GM12874 (cell line): ENCODE measurements around the gene P4HA1.

Source experiments
- TF ChIP-seq, protein P1 (sequence below): IDR thresholded peaks from 2 replicates; pipeline ENCODE4 v1.5.1; 2011; ENCODE audit warnings: low read depth, mild to moderate bottlenecking, control low read depth, low read length, moderate library complexity; ENCODE audit not compliant: insufficient read depth

The P4HA1 gene

DNA sequence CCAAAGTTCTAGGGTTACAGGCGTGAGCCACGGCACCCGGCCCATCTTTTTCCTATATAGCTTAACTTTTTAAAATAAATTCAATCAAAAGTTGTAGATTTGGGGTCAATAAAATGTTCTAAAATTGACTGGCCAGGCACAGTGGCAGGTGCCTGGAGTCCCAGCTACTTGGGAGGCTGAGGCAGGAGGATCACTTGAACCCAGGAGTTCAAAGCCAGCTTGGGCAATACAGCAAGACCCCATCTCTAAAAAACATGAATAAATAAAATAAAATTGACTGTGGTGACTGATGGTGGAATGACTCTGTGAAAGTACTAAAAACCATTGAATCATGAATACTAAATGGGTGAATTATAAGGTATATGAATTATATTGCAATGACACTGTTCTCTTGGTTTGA is 20.8 kb downstream of the P4HA1 start:
- TF ChIP-seq, protein P1, sequence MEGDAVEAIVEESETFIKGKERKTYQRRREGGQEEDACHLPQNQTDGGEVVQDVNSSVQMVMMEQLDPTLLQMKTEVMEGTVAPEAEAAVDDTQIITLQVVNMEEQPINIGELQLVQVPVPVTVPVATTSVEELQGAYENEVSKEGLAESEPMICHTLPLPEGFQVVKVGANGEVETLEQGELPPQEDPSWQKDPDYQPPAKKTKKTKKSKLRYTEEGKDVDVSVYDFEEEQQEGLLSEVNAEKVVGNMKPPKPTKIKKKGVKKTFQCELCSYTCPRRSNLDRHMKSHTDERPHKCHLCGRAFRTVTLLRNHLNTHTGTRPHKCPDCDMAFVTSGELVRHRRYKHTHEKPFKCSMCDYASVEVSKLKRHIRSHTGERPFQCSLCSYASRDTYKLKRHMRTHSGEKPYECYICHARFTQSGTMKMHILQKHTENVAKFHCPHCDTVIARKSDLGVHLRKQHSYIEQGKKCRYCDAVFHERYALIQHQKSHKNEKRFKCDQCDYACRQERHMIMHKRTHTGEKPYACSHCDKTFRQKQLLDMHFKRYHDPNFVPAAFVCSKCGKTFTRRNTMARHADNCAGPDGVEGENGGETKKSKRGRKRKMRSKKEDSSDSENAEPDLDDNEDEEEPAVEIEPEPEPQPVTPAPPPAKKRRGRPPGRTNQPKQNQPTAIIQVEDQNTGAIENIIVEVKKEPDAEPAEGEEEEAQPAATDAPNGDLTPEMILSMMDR, result no peak

DNA sequence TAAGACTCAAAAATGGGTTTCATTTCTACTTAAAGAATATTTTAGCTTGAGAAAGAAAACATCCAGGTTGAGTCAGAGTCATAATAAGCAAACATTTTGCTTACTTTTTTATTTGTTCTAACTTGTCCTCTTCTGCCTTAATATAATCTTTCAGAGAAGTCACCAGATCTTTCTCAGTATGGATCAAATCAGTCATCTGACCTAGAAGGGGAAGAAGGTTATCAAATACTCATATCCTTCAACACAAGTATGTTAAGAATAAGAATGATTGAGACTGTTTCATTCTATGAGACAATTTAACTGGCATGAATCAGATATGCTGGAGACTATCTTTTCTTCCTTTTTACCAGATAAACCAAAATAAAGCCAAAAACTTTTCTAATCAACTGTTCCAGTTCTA is 23.0 kb downstream of the P4HA1 start:
- TF ChIP-seq, protein P1, result no peak

DNA sequence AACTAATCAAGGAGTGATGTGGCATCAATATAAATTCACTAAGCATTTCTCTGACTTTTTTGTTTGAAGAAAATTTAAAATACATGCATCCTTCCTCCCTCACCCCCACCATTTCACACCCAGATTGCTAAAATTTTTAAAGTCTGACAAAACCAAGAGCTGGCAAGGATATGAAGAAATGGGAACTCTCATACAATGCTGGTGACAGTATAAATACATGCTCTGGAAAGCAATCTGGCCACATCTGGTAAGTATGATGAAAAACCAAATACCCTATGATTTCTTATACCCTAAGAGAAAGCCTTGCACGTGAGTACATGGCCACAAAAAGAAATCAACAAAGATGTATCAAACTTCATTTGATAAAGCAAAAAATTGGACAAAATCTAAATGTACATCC is 31.2 kb downstream of the P4HA1 start:
- TF ChIP-seq, protein P1, result no peak

DNA sequence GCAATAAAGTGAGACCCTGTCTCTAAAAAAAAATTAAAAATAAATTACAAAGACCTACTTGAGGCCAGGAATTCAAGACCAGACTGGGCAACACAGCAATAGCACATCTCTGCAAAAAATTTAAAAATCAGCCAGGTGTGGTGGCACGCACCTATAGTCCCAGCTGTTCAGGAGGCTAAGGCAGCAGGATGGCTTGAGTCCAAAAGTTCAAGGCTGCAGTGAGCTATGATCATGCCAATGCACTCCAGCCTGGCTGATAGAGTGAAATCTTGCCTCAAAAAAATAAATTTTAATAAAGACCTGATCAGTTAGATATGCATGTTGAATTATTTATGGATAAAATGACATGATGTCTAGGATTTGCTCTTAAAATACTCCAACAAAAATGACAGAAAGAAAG is 34.9 kb downstream of the P4HA1 start:
- TF ChIP-seq, protein P1, result no peak

DNA sequence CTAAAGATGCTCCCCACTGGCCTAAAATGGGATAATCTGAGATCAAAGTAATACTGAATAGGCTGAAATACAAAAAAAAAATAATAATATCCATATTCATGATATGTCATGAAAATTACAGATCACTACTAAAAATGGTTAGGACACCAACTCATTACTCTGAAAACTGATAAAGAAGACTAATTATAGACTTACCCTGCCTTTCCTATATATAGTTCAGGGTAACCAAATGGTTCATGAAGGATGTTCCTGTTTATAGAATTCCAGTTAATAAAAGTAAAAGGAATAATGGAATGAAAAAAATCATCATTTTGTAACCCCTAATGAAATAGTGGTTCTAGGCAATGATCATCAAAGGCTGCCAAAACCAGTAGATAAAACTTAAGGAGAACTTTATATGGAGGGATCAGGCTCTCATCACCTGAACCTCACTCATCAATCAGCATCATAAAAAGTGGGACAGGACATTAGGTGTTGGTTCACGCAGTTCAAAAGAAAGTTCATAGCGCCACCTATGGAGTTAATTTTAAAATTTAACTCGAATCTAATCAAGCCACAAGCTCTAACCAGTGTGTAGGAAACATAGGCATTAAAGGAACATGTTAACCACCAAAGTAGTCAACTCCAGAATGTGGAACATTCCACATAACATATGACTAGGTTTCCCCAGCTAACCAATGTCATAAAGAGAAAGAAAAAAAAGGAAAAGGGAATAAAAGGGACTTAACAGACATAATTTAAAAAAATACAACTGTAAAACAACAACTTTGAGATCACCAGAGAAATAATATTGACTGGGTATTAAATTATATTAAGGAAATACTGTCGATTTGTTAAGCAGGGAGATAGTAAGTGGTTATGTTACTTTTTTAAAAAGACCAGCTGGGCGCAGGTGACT is 35.7 kb downstream of the P4HA1 start:
- TF ChIP-seq, protein P1, result peak; percentile 29; the same call in 1 of the 2 replicates

DNA sequence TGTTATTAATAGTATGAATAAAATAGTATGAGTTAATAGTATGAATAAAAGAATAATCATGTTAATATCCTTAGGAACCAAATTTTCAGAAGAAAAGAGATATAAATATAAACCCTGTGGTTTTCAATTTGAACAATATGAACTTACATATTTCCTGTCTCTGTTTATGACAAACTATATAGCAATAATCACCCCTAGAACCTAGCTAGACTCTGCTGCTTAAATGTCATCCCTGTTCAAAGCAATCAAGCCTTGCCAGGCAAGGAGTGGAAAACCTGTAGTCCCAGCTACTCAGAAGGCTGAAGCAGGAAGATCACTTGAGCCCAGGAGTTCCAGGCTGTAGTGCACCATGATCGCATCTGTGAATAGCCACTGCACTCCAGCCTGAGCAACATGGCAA is 36.5 kb downstream of the P4HA1 start:
- TF ChIP-seq, protein P1, result no peak

DNA sequence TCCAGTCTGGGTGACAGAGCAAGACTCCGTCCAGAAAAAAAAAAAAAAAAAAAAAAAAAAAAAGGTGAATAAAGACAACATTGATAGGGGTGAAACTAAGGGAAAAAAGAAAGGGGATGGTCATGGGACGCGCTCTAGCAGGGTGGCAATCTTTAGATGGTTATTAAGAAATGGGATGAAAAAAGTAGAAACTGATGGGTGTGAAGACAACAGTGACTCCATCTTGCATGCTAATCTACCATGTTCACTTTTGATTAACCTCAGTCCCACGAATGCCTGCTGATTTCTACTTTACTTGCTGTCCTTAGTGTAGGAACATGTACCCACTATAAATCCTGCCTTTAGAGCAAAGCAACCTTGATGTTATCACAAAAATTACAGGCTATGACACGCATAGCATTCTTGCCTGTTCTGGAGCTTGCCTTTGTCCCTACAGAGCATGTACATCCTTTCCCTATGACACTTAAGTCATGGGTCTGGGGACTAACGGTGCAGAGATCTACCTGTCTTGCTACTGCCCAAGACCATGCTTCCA is 38.5 kb downstream of the P4HA1 start:
- TF ChIP-seq, protein P1, result no peak
